Peyer's patch (tissue), 4 donors: ENCODE data around the gene DAAM2. TPM values are rescaled to one million over a fixed set of nuclear protein-coding genes. Genes with fewer than 3 reads are reported as not detected.

ENCODE experiments used
- DNase-seq, 3 donors: peaks; one replicate each; pipeline ENCODE4 v3.0.0-alpha.2; 2017 to 2019
- H3K27ac ChIP-seq, 4 donors: fragments of 200-600 bp; sonication (generic); one replicate each; pipeline ENCODE4 v1.5.1; 2016 to 2019
- H3K27me3 ChIP-seq, 2 donors: fragments of 200-600 bp; sonication (generic); one replicate each; pipeline ENCODE4 v1.5.1; 2019
- H3K36me3 ChIP-seq, 3 donors: fragments of 200-600 bp; sonication (generic); one replicate each; pipeline ENCODE4 v1.5.1; 2016 to 2019
- H3K4me1 ChIP-seq, 4 donors: fragments of 200-600 bp; sonication (generic); one replicate each; pipeline ENCODE4 v1.5.1; 2016 to 2019
- H3K4me3 ChIP-seq, 4 donors: fragments of 200-600 bp; sonication (generic); 1 replicate in 3 of 4; 2 replicates in 1 of 4; pipeline ENCODE4 v1.5.1; 2016 to 2019; ENCODE audit warnings: mild to moderate bottlenecking in 1 of 4
- H3K9me3 ChIP-seq, 4 donors: fragments of 200-600 bp; sonication (generic); one replicate each; pipeline ENCODE4 v1.5.1; 2016 to 2019; ENCODE audit warnings: mild to moderate bottlenecking in 1 of 4
- POLR2A ChIP-seq, 2 donors: fragments of 450-650 bp; IDR thresholded peaks; one replicate each; pipeline ENCODE4 v1.5.1; 2017; ENCODE audit warnings: antibody characterized with exemption in 2 of 2, mild to moderate bottlenecking in 2 of 2, moderate library complexity in 2 of 2
- total RNA-seq, 4 donors: library from RNA; depleted of rRNA; stranded (reverse); fragments of >200 nt; gene quantifications; one replicate each; pipeline ENCODE4 v1.1.0, GENCODE V29; 2016
- TF ChIP-seq, protein P1 (sequence below), 6 experiments: fragments of 450-650 bp in 4 of 6; fragments of 200-600 bp in 2 of 6; sonication (generic) in 1 of 6; IDR thresholded peaks; one replicate each; pipeline ENCODE4 v1.5.1; 2017 to 2019; ENCODE audit warnings: antibody characterized with exemption in 6 of 6, mild to moderate bottlenecking in 3 of 6, moderate library complexity in 1 of 6

The DAAM2 gene
- total RNA-seq, 4 donors from 2014 or later = 8.8 to 178 (median 22.5) TPM

DNA sequence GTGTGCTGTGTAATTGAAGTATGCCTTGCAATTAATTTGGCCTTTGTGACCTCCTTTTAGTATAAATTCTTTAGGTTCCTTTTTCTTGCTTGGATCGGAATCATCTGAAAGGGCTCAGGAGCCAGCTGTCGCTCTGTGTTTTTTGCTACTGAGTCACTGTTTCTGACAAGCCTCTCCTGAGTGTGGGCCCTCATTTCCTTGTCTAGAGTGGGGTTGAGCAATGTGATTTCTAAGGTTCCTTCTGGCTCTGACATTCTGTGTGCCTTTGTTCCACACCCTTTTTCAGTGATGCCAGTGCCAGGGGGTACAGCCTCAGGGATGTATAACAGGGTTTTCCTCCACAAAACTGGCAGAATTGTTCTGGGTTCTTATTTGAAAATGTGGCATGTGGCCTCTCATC lies 26.5 kb downstream of the DAAM2 start:
- Histone ChIP-seq H3K9me3 (no peaks in the 10 kb centered on the region), H3K4me1 (peaks cover 0 to 30% (median 0%) of the 10 kb centered on the region in 4 donors), H3K27me3 (no peaks in the 10 kb centered on the region), H3K27ac (peak overlapping the region in 2 of 4 donors; percentile 59 to 81), H3K36me3 (no peaks in the 10 kb centered on the region), H3K4me3 (no peak overlapping the region)
- TF ChIP-seq, protein P1, sequence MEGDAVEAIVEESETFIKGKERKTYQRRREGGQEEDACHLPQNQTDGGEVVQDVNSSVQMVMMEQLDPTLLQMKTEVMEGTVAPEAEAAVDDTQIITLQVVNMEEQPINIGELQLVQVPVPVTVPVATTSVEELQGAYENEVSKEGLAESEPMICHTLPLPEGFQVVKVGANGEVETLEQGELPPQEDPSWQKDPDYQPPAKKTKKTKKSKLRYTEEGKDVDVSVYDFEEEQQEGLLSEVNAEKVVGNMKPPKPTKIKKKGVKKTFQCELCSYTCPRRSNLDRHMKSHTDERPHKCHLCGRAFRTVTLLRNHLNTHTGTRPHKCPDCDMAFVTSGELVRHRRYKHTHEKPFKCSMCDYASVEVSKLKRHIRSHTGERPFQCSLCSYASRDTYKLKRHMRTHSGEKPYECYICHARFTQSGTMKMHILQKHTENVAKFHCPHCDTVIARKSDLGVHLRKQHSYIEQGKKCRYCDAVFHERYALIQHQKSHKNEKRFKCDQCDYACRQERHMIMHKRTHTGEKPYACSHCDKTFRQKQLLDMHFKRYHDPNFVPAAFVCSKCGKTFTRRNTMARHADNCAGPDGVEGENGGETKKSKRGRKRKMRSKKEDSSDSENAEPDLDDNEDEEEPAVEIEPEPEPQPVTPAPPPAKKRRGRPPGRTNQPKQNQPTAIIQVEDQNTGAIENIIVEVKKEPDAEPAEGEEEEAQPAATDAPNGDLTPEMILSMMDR (IDR thresholded peaks at IDR 0.05) = no peak
- TF ChIP-seq POLR2A (IDR thresholded peaks at IDR 0.05) = no peak
- no peak for DNase-seq

DNA sequence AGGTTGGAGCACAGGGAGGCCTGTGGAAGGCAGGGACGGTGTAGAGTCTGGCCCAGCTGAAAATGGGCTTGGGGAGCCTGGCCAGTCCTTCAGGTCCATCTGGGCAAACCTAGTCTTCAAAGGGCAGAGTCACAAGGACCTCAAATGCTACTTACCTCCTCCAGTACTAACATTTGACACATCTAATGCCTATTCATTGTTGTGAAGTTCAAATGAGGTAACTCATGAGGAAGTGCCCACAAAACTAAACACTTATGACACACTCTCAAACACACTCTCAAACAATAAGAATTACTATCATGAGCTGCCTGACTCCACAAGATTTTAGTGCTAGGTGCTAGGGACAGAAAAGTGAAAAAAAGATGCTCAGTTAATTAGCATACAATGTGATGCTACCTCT lies 27.1 kb downstream of the DAAM2 start:
- Histone ChIP-seq H3K4me3 (no peak overlapping the region), H3K4me1 (peaks cover 0 to 36% (median 0%) of the 10 kb centered on the region in 4 donors)

DNA sequence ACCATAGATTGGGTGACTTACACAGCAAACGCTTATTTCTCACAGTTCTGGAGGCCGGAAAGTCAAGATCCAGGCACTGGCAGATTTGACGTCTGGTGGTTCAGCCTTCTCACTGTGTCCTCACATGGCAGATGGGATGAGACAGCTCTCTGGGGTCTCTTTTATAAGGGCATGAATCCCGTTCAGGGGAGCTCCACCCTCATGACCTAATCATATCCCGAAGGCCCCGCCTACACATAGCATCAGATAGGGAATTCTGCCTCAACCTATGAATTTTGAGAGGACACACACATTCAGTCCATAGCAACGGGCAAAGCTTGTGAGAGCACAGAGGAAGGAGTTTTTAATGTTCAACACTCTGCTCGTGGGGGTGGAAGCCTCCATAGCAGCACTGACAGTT lies 27.5 kb downstream of the DAAM2 start:
- Histone ChIP-seq H3K27ac (peak overlapping the region; percentile 13 to 81 (median 52)), H3K27me3 (no peaks in the 10 kb centered on the region)

More for the DNA sequence above, 27.1 kb downstream of the DAAM2 start:
- DNase-seq = no peak
- no peaks in the 10 kb centered on the region for H3K27me3 ChIP-seq
- peak overlapping the region in 3 of 4 donors; percentile 59 to 81 (median 73) for H3K27ac ChIP-seq
- no peaks in the 10 kb centered on the region for H3K9me3 ChIP-seq
- TF ChIP-seq POLR2A (IDR thresholded peaks at IDR 0.05) = no peak
- TF ChIP-seq, protein P1 (IDR thresholded peaks at IDR 0.05) = no peak
- H3K36me3 ChIP-seq = no peaks in the 10 kb centered on the region

DNA sequence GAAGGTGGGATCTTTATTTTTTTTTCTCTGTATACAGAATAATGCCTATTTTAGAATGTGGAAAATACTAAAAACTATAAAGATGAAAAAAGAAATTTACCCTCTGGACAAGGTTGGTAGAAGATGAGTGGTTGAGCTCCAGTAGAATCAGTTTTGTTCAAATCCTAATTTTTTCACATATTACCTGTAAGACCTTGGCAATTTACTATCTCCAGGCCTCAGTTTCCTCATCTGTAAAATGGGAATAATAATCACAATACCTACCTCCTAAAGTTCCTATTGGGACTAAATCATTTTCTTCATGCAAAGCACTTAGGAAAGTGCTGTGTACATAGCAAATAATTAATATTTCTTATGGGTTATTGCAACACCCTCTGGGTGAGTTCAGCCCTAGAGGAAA lies 28.4 kb downstream of the DAAM2 start:
- Histone ChIP-seq H3K36me3 (no peaks in the 10 kb centered on the region), H3K27ac (peak overlapping the region; percentile 64 to 83 (median 77)), H3K4me3 (peak overlapping the region in 1 of 4 donors; percentile 27), H3K9me3 (no peaks in the 10 kb centered on the region), H3K4me1 (peaks cover 0 to 37% (median 0%) of the 10 kb centered on the region in 4 donors), H3K27me3 (no peaks in the 10 kb centered on the region)
- no peak for DNase-seq
- no peak for TF ChIP-seq POLR2A (IDR thresholded peaks at IDR 0.05)
- TF ChIP-seq, protein P1 (IDR thresholded peaks at IDR 0.05) = no peak

More for the DNA sequence above, 27.5 kb downstream of the DAAM2 start:
- Histone ChIP-seq H3K4me3 (no peak overlapping the region), H3K9me3 (no peaks in the 10 kb centered on the region), H3K36me3 (no peaks in the 10 kb centered on the region), H3K4me1 (peaks cover 0 to 37% (median 0%) of the 10 kb centered on the region in 4 donors)
- TF ChIP-seq POLR2A (IDR thresholded peaks at IDR 0.05) = no peak
- TF ChIP-seq, protein P1 (IDR thresholded peaks at IDR 0.05) = no peak
- no peak for DNase-seq

DNA sequence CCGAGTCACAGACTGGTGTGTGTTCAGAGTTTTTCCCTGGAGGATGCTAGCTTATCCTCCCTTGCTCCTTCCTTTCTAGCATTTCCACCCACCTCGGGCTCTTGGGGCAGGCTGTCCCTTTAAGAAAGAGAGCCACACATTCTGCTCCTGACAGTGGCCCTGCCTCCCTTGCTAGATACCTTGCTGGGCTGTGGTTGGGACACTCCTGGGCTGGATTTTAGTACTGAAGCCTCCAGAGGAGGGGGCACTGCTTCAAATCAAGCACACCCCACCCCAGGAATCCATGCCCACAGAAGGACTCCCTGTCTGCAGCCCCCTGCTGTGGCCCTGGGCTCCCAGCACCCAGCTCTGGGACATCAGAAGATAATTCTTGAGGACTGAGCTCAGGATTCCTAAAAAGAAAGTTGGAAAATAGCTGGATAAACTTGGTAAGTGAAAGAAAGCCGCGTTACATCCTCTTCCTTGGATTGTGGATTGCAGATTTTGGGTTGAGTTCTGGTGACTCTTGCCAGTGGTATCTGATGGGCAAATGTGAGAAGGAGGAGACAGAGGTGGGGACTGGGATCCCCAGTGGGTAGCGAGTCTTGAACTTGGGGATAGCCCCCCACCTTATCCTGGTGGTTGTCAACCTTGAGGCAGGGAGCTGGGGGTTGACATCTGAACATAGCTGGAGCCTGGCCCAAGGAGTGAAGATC lies 29.0 kb downstream of the DAAM2 start:
- H3K27me3 ChIP-seq = no peaks in the 10 kb centered on the region
- no peaks in the 10 kb centered on the region for H3K9me3 ChIP-seq
- TF ChIP-seq POLR2A (IDR thresholded peaks at IDR 0.05) = no peak
- TF ChIP-seq, protein P1 (IDR thresholded peaks at IDR 0.05) = no peak
- H3K27ac ChIP-seq = peak overlapping the region; percentile 64 to 83 (median 77)
- peaks cover 0 to 37% (median 0%) of the 10 kb centered on the region in 4 donors for H3K4me1 ChIP-seq
- H3K36me3 ChIP-seq = no peaks in the 10 kb centered on the region
- peak overlapping the region in 3 of 4 donors; percentile 12 to 31 (median 27) for H3K4me3 ChIP-seq
- no peak for DNase-seq
